ENCODE measurements around the gene PAF1. TPM values are rescaled to one million over a fixed set of nuclear protein-coding genes. Genes with fewer than 3 reads are reported as not detected.

PAF1 gene
- total RNA-seq, 1 donor: 45.4 TPM

- TF ChIP-seq CTCF (IDR thresholded peaks at IDR 0.05; ENCODE audit: insufficient read depth, low read length): no peak
- H3K4me3 ChIP-seq (ENCODE audit: low read depth, low read length): no peak overlapping the region
- DNase-seq (ENCODE audit: low read depth): no peak
These were observed 10.2 kb upstream of the PAF1 start for GRCh38 chr19:39401070-39401548.

- DNase-seq (ENCODE audit: low read depth): no peak
- H3K4me3 ChIP-seq (ENCODE audit: low read depth, low read length): no peak overlapping the region
- no peak for TF ChIP-seq CTCF (IDR thresholded peaks at IDR 0.05; ENCODE audit: insufficient read depth, low read length)
These were observed 9.2 kb upstream of the PAF1 start for GRCh38 chr19:39400061-39400460.

GRCh38 chr19:39399668-39400050, 8.8 kb upstream of the PAF1 start:
- DNase-seq (ENCODE audit: low read depth): no peak
- no peak for TF ChIP-seq CTCF (IDR thresholded peaks at IDR 0.05; ENCODE audit: insufficient read depth, low read length)
- H3K4me3 ChIP-seq (ENCODE audit: low read depth, low read length): no peak overlapping the region

GRCh38 chr19:39398297-39398864, 7.5 kb upstream of the PAF1 start:
- DNase-seq (ENCODE audit: low read depth): peak; percentile 84
- no peak for TF ChIP-seq CTCF (IDR thresholded peaks at IDR 0.05; ENCODE audit: insufficient read depth, low read length)
- no peak overlapping the region for H3K4me3 ChIP-seq (ENCODE audit: low read depth, low read length)

GRCh38 chr19:39397360-39398296, 6.7 kb upstream of the PAF1 start:
- no peak overlapping the region for H3K4me3 ChIP-seq (ENCODE audit: low read depth, low read length)
- peak; percentile 83 for DNase-seq (ENCODE audit: low read depth)
- peak; percentile 99 for TF ChIP-seq CTCF (IDR thresholded peaks at IDR 0.05; ENCODE audit: insufficient read depth, low read length)

GRCh38 chr19:39390451-39390750, 505 bp downstream of the PAF1 start:
- DNase-seq (ENCODE audit: low read depth): no peak
- H3K4me3 ChIP-seq (ENCODE audit: low read depth, low read length): peak overlapping the region; percentile 99
- no peak for TF ChIP-seq CTCF (IDR thresholded peaks at IDR 0.05; ENCODE audit: insufficient read depth, low read length)
